Loucy (cell line): ENCODE measurements around the gene SIX6.

ENCODE experiments used
- H2AFZ ChIP-seq: fragments of 200-600 bp; sonication (generic); 2 replicates; pipeline ENCODE4 v1.6.0; 2016; ENCODE audit warnings: antibody characterized with exemption, mild to moderate bottlenecking, low read length, moderate library complexity
- H3F3A ChIP-seq: fragments of 200-600 bp; 2 replicates; pipeline ENCODE4 v1.6.0; 2016; ENCODE audit warnings: antibody characterized with exemption, low read depth, mild to moderate bottlenecking
- H3K27me3 ChIP-seq: fragments of 200-600 bp; sonication (generic); 2 replicates; pipeline ENCODE4 v1.6.1; 2014; ENCODE audit warnings: low read length, mild to moderate bottlenecking; ENCODE audit not compliant: insufficient read depth, poor library complexity, severe bottlenecking
- H3K36me3 ChIP-seq: fragments of 200-600 bp; sonication (generic); 2 replicates; pipeline ENCODE4 v1.6.1; 2016; ENCODE audit warnings: low read length; ENCODE audit not compliant: insufficient read depth
- H3K4me1 ChIP-seq: fragments of 200-600 bp; sonication (generic); 2 replicates; pipeline ENCODE4 v1.5.1; 2014; ENCODE audit warnings: low read length, mild to moderate bottlenecking; ENCODE audit not compliant: insufficient read depth, poor library complexity, severe bottlenecking
- H3K4me2 ChIP-seq: fragments of 200-600 bp; sonication (generic); 2 replicates; pipeline ENCODE4 v1.6.0; 2014; ENCODE audit warnings: antibody characterized with exemption, low read length, low read depth, mild to moderate bottlenecking; ENCODE audit not compliant: poor library complexity, severe bottlenecking
- H3K4me3 ChIP-seq: fragments of 200-600 bp; sonication (generic); 2 replicates; pipeline ENCODE4 v1.5.1; 2014; ENCODE audit warnings: low read length, mild to moderate bottlenecking, mixed read lengths; ENCODE audit not compliant: poor library complexity, severe bottlenecking
- H3K79me2 ChIP-seq: fragments of 200-600 bp; sonication (generic); 2 replicates; pipeline ENCODE4 v1.6.1; 2014; ENCODE audit warnings: low read length; ENCODE audit not compliant: insufficient read depth
- H3K9ac ChIP-seq: fragments of 200-600 bp; sonication (generic); 2 replicates; pipeline ENCODE4 v1.6.0; 2014; ENCODE audit warnings: mild to moderate bottlenecking, low read depth, low read length, moderate library complexity; ENCODE audit not compliant: poor library complexity, severe bottlenecking
- H3K9me2 ChIP-seq: fragments of 200-600 bp; sonication (generic); replicated peaks from 2 replicates; pipeline ENCODE4 v1.6.1; 2016; ENCODE audit warnings: low read depth, low read length, mixed read lengths
- H3K9me3 ChIP-seq: fragments of 200-600 bp; sonication (generic); 2 replicates; pipeline ENCODE4 v1.6.1; 2014; ENCODE audit warnings: mild to moderate bottlenecking, antibody characterized with exemption, low read length, low read depth; ENCODE audit not compliant: insufficient read depth
- H4K20me1 ChIP-seq: fragments of 200-600 bp; sonication (generic); 2 replicates; pipeline ENCODE4 v1.6.0; 2014; ENCODE audit warnings: antibody characterized with exemption, low read length, mild to moderate bottlenecking; ENCODE audit not compliant: insufficient read depth, poor library complexity, severe bottlenecking
- EZH2phosphoT487 ChIP-seq: fragments of 200-600 bp; IDR thresholded peaks from 2 replicates; pipeline ENCODE4 v1.6.1; 2018; ENCODE audit warnings: antibody characterized with exemption, mild to moderate bottlenecking, moderate library complexity, borderline replicate concordance
- TF ChIP-seq, protein P1 (sequence below): fragments of 200-600 bp; sonication (generic); conservative IDR thresholded peaks from 2 replicates; pipeline ENCODE4 v1.5.1; 2014; ENCODE audit warnings: mild to moderate bottlenecking, antibody characterized with exemption, low read length

SIX6 gene

DNA sequence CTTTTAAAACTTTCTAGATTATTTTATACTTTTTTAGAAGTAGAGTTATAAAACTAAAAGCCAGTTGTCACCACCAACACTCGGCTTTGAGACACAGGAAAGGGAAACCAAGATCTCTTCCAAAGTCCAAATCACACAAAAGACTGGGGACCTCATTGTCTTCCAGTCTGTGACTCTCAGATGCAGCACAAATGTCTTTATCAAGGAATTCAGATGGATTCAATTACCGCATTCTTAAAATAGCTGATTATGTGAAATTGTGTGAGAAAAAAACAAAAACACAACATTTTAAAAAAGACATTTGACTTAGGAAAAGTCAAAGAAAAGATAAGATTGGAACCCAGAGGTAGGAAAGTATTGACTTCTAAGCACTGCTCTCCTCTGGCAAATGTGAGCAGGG lies 3.5 kb upstream of the SIX6 start:
- H3K27me3 ChIP-seq, result no peaks in the 10 kb centered on the region
- H3K9me2 ChIP-seq, result no peaks in the 10 kb centered on the region
- H3K36me3 ChIP-seq, result no peaks in the 10 kb centered on the region
- H3K9me3 ChIP-seq, result no peaks in the 10 kb centered on the region
- no peak overlapping the region for H3K4me3 ChIP-seq
- H2AFZ ChIP-seq, result no peak overlapping the region
- no peaks in the 10 kb centered on the region for H4K20me1 ChIP-seq
- no peaks in the 10 kb centered on the region for H3K4me1 ChIP-seq
- TF ChIP-seq EZH2phosphoT487, result no peak
- TF ChIP-seq, protein P1, sequence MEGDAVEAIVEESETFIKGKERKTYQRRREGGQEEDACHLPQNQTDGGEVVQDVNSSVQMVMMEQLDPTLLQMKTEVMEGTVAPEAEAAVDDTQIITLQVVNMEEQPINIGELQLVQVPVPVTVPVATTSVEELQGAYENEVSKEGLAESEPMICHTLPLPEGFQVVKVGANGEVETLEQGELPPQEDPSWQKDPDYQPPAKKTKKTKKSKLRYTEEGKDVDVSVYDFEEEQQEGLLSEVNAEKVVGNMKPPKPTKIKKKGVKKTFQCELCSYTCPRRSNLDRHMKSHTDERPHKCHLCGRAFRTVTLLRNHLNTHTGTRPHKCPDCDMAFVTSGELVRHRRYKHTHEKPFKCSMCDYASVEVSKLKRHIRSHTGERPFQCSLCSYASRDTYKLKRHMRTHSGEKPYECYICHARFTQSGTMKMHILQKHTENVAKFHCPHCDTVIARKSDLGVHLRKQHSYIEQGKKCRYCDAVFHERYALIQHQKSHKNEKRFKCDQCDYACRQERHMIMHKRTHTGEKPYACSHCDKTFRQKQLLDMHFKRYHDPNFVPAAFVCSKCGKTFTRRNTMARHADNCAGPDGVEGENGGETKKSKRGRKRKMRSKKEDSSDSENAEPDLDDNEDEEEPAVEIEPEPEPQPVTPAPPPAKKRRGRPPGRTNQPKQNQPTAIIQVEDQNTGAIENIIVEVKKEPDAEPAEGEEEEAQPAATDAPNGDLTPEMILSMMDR, result no peak
- H3K79me2 ChIP-seq, result no peaks in the 10 kb centered on the region
- no peak overlapping the region for H3K4me2 ChIP-seq
- H3F3A ChIP-seq, result no peaks in the 10 kb centered on the region
- no peak overlapping the region for H3K9ac ChIP-seq

DNA sequence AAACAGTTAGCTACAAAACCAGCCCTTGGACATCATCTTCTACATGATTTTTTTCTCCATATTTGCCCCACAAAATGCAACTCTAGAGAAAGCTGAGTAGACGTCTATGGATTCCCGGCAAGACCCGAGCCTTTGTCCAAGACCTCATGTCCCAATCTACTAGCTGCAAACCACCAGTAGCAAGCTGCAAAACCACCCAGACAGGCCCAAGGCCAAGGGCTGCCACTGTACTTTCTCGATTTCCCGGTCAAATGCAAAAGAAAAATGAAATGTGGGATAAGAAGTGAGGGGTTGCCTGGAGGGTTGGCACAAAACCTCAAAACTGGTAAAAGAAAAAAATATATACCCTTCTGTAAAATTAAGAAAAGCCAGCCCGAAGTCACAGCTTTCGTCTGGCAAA lies 2.9 kb upstream of the SIX6 start:
- Histone ChIP-seq H3K9ac (no peak overlapping the region), H3K4me2 (no peak overlapping the region), H3K4me1 (no peaks in the 10 kb centered on the region), H3F3A (no peaks in the 10 kb centered on the region), H3K4me3 (no peak overlapping the region), H2AFZ (no peak overlapping the region), H3K9me2 (no peaks in the 10 kb centered on the region), H3K36me3 (no peaks in the 10 kb centered on the region), H3K9me3 (no peaks in the 10 kb centered on the region), H4K20me1 (no peaks in the 10 kb centered on the region), H3K27me3 (no peaks in the 10 kb centered on the region), H3K79me2 (no peaks in the 10 kb centered on the region)
- TF ChIP-seq EZH2phosphoT487, result no peak
- TF ChIP-seq, protein P1, result no peak

DNA sequence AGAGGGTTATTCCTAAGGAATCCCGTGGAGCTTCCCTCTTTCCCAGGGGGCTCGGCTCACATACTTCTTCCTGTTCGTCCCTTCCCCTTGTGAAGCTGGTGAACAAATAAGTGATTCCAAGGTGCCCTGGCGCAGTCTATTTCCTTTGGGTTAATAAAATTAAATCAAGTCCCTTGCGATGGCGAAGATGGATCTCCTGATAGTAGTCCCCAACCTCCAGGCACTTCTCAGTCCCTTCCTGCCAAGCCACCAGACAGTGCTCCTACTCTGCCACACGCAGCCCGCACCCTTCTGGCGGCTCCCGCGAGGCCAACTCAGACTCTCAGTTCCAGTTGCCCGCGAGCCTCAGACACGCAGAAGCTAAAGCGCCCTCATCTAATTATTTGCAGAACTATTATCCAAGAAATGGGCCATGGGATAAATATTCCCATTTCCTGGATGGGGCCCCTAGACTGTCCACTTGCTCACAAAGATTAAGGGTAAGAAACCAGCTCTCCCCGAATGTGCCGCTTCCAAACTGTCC lies 2.4 kb upstream of the SIX6 start:
- Histone ChIP-seq H3K79me2 (no peaks in the 10 kb centered on the region), H3K27me3 (no peaks in the 10 kb centered on the region), H4K20me1 (no peaks in the 10 kb centered on the region), H3K9ac (no peak overlapping the region), H3F3A (no peaks in the 10 kb centered on the region), H3K4me3 (no peak overlapping the region), H3K9me3 (no peaks in the 10 kb centered on the region), H3K36me3 (no peaks in the 10 kb centered on the region), H3K4me2 (no peak overlapping the region), H3K4me1 (no peaks in the 10 kb centered on the region), H3K9me2 (no peaks in the 10 kb centered on the region), H2AFZ (no peak overlapping the region)
- TF ChIP-seq EZH2phosphoT487, result no peak
- TF ChIP-seq, protein P1, result no peak
